Esophagus muscularis mucosa (tissue), 3 donors: ENCODE results near the gene ANKRD27.

Source experiments
- CTCF ChIP-seq, 3 experiments: fragments of 200-600 bp in 2 of 3; fragments of 450-650 bp in 1 of 3; sonication (generic) in 2 of 3; IDR thresholded peaks; one replicate each; pipeline ENCODE4 v1.5.1; 2017 to 2019; ENCODE audit warnings: antibody characterized with exemption in 3 of 3, mild to moderate bottlenecking in 2 of 3, moderate library complexity in 1 of 3
- POLR2A ChIP-seq: fragments of 450-650 bp; IDR thresholded peaks from one replicate; pipeline ENCODE4 v1.6.1; 2017; ENCODE audit warnings: antibody characterized with exemption, moderate library complexity, mild to moderate bottlenecking, low read depth

DNA sequence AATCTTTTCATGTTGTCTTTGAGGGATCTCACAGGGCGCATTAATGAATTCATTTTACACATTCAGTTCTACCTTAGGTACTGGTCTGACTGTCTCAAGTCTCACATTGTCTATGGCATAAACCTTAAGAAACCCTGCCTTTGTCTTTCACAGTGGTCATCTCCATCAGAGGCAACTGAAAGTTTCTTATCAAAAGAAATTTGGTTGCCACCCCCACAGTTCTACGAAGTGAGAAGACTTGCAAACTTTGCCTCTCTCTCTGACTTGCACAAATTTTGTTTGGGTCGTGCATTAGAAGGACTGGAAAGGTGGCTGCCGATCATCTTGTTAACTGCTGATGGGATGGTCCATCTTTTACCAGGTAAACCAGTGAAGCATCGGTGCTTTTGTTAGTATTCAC, 34.1 kb upstream of the ANKRD27 start:
- no peak for TF ChIP-seq CTCF (IDR thresholded peaks at IDR 0.05)
- no peak for TF ChIP-seq POLR2A
